ENCODE data around the gene KCNT1.

Gene KCNT1

DNA sequence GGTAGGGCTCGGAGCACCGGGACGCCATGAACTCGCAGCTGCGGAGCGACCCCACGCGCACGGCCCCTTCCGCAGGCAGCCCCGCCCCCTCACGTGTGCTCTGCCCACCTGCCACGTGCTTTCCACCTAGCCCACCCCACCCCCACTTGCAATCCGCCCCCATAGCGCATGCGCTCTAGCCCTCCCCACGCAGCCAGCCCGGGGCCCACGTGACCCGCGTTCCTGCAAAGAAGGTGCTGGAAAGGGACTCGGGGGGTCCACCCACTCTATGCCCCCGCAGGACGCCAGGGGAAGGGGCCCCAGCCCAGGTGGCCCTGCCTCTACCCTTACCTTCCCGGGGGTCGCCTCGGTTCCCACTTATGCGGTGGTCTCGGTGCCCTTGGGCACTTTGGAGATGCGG is 2.5 kb upstream of the KCNT1 start, which contains the start of gene SOHLH1:
SOHLH1 (minus strand) TSS at position 42 of the 400 bp plus-strand sequence; CDS start at position 28, 14 bp downstream.
- DNase-seq (ENCODE audit: low read depth in 2 of 2) = no peak

DNA sequence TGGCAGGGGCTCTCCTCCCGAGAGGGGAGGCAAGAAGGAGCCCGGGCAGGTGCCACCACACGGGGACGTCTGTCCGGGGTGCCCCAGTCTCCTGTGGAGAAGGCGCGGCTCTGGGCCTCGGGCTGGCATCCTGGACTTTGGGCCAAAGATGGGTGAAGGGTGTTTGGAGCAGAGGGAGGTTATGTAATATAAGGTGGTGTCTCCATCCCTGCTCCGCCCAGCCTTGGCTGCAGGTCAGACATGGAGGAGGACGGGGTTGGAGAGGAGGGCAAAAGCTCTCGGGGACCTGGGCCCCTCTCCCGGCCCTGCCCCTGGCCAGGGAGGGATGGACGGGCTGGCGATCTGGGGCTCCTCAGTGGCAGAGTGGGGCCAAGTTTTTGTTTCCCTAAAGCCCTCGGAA is 1.5 kb upstream of the KCNT1 start:
- DNase-seq (ENCODE audit: low read depth in 2 of 2) = no peak

DNA sequence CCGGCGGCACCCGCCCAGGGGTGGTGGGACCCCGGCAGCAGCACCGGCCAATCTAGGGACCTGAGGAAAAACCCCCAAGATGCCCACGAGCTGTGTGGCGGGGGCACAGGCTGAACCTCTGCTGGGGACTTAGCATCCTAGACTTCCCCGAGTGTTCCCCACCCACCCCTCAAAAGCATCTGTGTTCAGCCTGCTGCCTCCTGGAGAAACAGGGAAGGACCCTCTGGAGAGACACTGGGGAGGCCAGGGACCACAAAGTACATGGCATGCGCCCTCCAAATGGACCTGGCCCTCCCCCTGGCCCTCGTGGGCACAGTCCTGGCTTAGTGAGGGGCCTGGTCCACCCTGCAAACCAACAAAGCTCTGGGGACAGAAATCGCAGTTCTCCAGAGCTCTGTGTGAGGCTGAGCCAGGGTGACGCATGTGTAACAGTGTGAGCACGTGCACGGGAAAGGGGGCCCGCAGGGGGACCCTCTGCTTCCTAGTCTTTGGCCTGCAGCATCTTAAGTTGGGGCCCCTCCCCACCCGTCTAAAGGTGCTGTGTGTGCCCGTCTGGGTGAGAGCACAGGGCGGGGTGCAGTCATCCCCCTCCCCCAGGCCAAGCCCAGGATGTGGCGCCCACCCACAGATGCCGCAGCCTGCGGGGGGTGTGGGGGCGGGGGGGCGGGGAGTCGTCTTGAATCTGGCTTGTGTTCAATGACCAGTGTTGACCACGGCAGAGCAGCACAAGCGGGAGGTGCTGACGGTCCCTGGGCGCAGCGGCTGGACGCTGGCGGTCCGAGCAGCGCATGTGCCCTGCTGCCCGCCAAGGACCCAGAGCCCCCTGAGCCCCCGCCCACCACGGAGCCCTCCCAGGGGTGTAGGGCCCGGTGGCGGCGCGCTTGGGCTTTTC is 672 bp upstream of the KCNT1 start:
- no peak for DNase-seq (ENCODE audit: low read depth in 2 of 2)

DNA sequence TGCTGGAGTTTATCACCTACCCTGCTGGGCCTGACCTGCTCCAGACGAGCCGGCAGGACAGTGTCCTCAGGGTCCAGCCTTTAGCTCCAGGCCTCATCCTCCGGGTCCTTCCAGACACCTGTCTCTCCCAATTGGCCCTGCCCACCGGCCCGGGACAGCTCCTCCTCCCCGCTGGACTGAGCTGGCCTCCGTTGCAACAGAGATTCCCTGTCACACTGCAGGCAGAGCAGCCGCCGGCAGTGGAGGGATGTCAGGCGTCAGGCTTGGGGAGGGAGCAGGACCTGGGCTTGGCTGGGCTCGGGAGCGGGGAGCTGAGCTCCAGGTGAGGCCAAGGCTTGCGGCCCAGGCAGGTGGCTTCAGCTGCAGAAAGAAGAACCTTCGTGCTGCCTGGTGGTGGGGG is 1.7 kb downstream of the KCNT1 start:
- no peak for DNase-seq (ENCODE audit: low read depth in 2 of 2)

DNA sequence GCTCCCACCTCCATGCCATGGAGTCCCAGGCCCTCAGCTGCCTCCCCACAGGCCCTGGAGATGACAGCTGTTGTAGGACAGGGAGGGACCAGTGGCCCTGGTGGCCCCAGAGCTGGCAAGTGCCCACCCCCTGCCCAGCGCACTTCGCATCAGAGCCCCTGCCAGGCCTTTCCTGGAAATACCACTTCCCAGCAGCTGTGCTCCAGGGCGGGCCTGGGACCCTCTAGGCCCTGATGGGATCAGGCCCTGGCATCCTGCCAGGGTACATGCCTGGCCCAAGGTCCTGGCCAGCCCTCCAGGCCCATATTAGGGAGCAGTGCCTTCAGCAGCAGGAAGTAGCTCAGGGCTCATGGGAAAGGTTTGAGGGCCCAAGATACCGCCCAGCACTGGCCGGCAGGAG is 2.5 kb downstream of the KCNT1 start:
- DNase-seq (ENCODE audit: low read depth in 2 of 2) = no peak

DNA sequence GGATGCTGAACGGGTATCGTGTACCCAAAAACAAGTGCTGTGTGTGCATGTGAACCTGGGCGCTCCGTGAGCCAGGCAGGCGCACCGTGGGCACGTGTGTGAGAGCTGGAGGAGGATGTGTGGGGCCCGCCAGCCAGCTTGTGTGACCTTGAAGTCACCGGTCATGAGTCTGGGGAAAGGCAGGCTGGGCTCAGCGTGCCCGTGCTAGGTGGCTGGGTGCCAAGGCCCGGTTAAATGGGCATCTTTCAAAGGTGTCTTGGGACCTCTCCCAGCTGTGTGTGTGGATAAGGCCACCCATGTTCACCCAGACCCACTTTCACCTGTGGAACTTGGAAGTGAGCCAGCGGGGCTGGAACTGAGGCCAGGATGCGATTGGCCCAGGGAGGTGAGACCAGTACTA is 3.4 kb downstream of the KCNT1 start:
- DNase-seq (ENCODE audit: low read depth in 2 of 2) = no peak

DNA sequence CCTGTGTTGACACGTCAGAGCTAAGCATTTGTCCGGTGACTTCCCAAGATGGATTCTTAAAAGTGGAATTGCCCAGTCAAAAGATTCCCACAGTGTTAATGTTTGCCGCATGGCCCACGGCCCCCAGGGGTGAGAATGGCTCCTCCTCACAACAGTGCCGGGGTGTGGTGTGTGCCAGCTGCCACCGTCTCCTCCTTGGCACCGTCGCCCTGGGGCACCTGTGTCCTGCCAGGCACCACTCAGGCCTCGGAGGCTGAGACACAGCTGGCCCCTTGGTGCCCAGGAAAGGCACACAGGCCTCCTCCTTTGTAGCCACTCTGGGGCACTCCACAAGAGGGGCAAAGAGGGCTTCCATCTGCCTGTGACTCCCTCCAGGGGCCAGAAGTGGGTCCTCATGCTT is 4.3 kb downstream of the KCNT1 start:
- DNase-seq (ENCODE audit: low read depth in 2 of 2) = no peak

DNA sequence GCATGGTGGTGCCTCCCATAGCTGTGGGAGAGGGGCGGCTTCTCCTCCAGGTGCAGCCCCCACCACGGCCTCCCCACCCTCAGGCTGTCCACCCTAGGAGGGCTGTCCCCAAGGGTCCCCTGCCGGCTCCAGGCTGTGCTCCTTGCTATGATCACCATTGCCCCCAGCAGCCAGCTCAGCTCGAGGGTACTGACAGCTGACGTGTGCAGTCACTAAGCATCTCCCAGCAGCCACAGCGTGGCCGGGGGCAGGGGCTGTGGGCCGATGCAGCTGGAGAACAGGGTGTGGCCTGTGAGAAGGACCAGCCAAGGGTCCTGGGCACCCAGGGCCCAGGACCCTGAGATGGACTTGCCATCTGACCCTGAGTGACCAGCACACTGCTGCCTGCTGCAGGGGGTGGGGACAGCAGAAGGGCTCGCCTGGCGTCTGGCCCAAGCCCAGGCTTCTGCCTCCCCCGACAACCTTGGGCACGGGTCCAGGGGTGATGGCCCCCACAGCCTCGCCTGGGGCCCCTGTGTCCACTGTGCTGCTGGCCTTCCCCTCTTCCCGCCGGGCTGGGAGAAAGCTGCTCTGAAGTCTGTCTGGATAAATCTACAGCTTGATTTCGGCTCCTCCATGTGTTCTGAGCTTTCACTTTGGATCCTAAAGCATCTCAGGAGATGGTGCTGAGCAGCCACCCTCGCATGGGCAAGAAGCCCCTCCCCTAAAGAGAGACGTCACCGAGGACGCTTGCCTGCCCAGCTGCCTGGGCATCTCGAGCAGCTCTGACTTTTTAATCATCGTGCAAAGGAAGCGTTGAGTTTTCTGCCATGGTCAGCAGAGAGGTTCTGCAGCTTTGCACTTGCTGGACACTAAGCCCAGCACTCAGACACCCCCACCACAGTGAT is 5.5 kb downstream of the KCNT1 start:
- no peak for DNase-seq (ENCODE audit: low read depth in 2 of 2)

DNA sequence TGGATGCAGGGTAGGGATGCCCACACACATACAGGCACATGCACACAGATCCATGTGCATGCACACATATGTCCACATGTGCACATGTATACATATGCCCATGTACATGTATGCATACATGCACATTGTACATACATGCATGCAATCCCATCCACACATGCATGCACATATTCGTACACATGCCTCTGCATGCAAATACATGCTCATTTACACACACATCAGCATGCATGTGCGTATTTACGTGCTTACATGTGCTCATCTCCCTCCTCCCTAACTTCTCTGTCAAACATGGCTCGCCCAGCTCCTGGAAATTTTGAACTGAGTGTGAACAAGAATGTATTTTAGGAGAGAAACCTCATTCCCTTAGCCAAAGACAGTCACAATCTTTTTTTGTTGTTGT is 6.2 kb downstream of the KCNT1 start:
- DNase-seq (ENCODE audit: low read depth in 2 of 2) = no peak

DNA sequence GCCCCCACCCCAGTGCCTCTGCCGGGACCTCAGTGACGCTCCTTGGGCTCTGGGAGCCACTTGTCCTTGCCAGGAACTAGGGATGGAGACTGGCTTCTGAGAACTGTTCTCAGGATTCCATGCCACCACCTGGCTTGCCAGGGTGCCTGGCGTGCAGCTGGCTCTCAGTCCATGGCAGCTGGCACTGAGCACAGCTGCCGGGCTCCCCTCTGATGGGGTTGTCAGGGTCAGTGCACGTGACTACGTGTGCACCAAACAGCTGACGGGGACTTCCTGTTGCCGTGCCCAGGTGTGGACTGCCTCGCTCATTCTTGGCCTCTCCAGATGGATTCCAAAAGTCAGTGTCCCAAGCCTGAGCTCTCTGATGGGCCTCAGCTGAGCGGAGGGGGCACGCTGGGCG is 9.4 kb downstream of the KCNT1 start:
- DNase-seq (ENCODE audit: low read depth in 2 of 2) = no peak

DNA sequence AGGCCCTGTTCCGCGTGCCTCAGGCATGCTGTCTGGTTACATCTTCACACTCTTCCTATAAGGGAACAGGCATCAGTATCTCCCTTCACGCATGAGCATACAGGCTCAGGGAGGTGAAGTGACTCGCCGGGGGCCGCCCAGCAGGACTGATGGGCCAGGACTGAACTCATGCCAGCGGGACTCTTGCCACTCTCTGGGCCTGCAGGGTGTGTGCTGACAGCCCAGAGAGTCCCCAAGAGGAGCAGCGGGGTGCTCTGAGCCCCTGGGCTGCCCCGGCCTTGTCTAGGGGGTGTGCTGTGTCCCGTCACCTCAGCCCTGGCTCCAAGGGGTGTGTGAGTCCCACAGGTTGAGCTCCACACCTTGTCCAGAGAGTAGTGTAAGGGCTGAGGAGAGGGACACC is 9.9 kb downstream of the KCNT1 start:
- DNase-seq (ENCODE audit: low read depth in 2 of 2) = no peak

DNA sequence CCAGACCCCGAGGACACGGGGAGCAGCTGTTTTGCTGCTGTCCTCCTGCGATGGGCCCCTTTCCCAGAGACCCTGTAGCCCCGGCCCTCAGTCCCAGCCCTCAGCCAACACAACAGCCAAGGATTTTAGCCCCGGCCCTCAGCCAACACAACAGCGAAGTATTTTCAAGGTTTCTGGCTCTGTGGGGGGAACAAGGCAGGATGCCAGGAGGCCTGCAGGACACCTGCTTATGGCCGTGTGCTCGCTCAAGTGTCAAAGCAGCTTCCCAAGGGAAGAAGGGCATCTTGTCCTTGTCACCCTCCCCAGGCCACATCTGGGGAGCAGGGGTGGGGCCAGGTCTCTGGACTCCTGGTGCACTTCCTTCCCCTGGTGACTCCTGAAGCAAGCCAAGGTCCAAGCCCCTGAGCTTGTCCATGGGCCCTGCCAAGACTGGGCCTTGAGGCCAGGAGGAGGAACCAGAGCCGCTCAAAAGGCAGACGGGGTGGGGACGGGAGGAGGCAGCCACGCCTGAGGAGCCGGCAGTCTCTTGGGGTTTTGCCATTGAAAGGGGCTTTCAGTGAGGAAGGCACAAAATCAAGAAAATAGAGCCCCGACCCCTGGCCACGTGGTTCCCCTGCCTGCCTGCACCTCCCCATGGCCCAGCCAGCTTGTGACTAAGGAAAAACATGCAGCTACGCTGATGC is 10.8 kb downstream of the KCNT1 start:
- DNase-seq (ENCODE audit: low read depth in 2 of 2) = no peak

DNA sequence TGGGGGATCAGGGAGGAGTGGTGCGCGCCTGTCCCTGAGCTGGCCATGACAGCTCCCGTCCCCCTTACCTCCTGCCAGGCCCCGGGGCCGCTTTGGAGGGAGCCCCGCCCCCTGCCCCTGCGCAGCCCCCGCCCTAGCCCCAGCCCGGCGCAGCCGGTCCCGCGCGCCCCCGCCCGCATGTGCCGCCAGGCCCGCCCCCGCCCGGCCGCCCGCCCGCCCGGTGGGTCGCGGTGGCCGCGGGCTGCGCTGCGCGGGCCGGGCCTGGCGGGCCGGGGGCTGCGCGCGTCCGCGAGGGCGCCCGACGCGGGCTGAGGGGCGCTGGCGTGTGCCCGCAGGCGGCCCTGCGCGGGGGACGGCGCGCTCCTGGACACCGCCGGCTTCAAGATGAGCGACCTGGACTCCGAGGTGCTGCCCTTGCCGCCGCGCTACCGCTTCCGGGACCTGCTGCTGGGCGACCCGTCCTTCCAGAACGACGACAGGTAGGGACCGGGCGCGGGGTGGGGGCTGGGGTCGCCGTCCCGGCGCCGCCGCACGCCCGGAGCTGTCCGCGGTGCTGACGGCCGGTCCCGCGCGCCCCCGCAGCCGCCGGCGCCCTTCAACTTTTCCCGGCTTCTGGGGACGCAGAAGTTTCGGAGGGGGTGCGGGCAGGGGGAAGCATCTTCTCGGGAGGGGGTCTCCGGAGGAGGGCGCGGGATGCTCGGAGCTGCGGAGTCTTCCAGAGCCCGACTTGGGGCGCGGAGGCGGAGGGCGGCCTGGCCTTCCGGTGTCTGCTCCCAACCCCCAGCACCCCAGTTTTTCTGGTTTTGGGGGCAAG is 12.5 kb downstream of the KCNT1 start:
- no peak for DNase-seq (ENCODE audit: low read depth in 2 of 2)

DNA sequence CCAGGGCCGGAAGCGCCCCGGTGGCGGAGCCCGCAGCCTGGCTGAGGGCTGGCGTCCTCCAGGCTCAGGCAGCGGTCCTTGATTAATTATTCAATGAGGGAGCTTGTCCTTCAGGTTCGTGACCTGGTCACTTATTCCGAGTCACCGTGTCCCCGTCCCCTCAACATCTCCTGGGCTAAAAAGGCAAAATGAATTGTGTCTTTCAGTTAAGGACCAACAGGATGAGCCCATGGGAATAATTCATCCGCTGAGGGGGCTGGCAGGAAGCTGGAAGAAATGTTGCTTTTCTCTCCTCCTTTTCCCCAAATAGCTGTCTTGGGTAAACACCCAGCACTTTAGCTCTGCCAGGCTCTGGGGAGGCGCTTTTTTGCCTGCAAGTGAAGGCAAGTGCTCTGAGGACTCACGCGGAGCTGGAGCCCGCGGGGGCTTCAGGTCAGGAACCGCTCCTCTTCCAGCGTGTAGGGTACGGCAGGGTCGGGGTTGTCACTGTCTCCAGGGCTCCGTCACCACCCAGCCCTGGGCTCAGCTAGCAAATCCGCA is 13.1 kb downstream of the KCNT1 start:
- no peak for DNase-seq (ENCODE audit: low read depth in 2 of 2)

DNA sequence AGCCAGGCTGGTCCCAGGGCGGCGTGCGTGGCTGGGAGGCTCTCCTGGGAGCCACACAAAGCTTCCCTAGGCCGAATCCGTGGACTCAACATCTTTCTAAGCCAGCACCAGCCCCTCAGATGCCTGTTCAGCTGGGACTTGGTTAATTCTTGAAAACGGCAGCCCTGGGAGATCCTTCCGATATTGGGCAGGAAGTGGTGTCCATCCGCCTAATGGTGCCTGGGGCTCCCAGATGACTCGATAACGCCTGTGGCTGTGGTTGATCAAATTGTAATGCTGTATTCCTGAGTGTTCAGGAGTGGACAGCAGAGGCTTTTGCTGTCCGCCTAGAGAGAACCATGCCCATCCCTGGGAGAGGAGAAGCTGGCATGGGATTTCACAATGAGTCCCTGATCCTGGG is 14.1 kb downstream of the KCNT1 start:
- DNase-seq (ENCODE audit: low read depth in 2 of 2) = no peak

DNA sequence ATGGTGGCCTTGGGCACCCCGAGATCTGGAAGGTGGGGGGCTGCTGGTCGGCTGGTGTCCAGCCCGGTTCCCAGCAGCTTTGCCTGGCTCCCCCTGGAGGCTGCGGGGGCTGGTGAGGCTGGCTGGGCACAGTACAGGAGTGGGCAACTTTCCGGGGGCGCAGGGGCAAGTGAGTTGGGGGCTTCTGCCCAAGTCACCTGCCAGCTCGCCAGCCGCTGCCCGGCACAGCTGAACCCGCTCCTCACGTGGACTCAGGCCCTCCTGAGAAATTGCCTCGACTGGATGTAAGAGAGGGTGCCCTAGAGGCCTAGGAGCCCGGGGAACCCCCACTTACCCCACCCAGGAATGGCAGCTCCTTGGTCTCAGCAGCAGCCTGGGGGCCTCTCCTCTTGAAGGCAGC is 15.4 kb downstream of the KCNT1 start:
- no peak for DNase-seq (ENCODE audit: low read depth in 2 of 2)

DNA sequence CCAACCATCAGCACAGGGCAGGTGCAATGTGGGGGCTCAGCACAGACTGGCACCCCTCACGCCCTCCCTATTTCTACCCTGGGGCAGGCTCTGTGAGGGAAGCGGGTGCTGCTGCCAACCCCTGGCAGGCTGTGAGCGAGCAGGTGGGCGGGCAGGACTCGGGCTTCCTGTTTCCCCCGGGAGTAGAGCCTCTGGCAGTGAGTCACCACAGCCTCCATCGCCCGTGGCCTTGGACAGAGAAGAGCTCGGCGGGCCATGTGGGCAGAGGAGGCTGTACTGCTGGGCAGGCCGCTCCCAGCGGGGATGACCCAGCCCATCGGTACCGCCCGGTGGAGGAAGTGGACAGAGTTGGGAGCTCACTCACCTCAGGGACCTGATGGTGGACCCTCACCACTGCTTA is 16.6 kb downstream of the KCNT1 start:
- no peak for DNase-seq (ENCODE audit: low read depth in 2 of 2)

DNA sequence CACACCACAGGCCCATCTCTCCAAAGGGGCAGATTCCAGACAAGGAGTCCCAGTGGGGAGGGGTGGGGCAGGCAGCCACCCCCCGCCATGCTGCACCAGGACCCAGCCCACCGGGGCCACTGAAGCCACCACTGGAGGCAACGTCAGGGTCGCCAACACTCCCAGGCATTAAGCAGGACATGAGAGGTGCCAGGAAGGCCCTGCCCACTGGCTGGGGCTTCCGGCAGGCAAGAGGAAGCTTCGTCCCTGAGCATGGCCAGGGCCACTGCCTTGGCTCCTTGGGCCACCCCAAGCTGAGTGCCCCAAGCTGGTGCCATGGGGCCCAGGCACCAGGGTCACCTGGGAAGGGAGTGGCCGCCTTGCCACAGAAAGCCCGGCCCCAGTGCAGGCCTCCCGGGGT is 17.5 kb downstream of the KCNT1 start:
- no peak for DNase-seq (ENCODE audit: low read depth in 2 of 2)

DNA sequence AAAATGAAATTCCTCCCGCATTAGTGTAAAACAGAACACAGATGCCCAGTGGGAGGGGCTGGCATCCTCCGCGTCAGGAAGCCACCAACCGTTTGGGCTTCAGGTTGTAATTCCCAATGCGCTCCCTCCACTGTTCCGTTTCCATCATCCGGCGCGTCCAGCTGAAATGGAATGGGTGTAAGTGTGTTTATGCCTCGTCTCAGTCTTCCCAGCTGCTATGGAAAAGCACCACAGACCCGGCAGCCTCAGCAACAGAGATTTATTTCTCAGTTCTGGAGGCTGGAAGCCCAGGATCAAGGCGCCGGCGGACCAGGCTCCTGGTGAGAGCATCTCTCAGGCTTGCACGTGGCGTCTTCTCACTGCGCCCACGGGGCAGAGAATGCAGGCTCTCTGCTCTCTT is 20.4 kb downstream of the KCNT1 start:
- no peak for DNase-seq (ENCODE audit: low read depth in 2 of 2)

DNA sequence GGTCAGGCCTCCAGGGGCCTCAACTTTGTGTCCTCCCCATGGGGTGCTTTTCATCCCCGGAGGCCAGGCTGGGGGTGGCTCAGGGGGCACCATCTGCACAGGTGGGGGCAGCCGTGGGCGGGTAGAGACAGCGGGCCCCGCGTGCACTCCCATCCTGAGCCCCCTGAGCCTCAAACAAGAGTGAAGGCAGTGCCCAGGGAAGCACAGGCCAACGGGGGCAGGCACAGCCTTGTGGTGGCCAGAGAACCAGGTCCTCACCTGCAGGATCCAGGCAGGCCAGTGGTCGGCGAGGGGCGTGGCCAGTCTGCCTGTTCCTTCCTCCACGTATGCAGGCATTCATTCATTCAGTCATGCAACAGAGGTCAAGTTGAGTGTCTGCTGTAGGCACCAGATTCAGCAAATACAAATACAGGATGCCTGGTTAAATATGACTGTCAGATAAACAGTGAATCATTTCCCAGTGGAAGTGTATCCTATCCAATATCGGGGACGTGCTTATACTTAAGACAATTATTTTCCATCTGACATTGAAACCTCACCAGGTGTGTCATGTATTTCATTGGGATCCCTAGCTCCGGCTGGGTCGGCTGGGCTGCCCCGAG is 22.3 kb downstream of the KCNT1 start:
- no peak for DNase-seq (ENCODE audit: low read depth in 2 of 2)

Measured in stimulated activated CD8-positive, alpha-beta memory T cell treated with anti-CD3 and anti-CD28 coated beads, Interleukin-15, amount 100 ng/mL, for 4 hours (primary cell).